ENCODE measurements around the gene VAMP1. TPM values are rescaled to one million over a fixed set of nuclear protein-coding genes. Genes with fewer than 3 reads are reported as not detected.

The VAMP1 gene
- total and polyA plus RNA-seq, 2 experiments from 2014 or later: 13.9 to 16.1 TPM

DNA sequence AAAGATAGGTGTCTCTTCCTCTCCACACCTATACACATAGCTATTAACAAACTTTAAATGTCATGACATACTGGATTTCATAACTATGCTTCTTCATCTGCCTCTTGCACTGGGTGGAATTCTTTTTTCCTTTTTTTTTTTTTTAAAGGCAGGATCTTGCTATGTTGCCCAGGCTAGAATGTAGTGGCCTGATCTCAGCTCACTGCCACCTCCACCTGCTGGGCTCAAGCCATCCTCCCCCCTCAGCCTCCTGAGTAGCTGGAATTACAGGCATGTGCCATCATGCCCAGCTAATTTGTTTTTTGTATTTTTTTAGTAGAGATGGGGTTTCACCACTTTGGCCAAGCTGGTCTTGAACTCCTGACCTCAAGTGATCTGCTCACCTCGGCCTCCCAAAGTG is 17.8 kb upstream of the VAMP1 start:
- peaks cover 8% of the 10 kb centered on the region for H3K27me3 Mint-ChIP-seq (ENCODE audit: insufficient read depth, low read depth, poor library complexity)
- H3K4me2 ChIP-seq: no peak overlapping the region
- H3K27ac ChIP-seq (ENCODE audit: low read depth): no peak overlapping the region
- H3K9me2 ChIP-seq (ENCODE audit: insufficient read depth): no peaks in the 10 kb centered on the region
- peaks cover 4% of the 10 kb centered on the region; the same call in 1 of the 3 replicates for H3K4me1 Mint-ChIP-seq
- no peaks in the 10 kb centered on the region; the same call in 1 of the 2 replicates for H4K20me1 ChIP-seq (replicated peaks; ENCODE audit: insufficient read depth)
- no peak overlapping the region for H3K4me3 ChIP-seq
- H3K36me3 ChIP-seq (ENCODE audit: insufficient read depth): no peaks in the 10 kb centered on the region; the same call in 1 of the 2 replicates
- peaks cover 15% of the 10 kb centered on the region for H3K79me2 ChIP-seq (replicated peaks; ENCODE audit: insufficient read depth)
- DNase-seq (ENCODE audit: low spot score): no peak
- TF ChIP-seq, protein P1, sequence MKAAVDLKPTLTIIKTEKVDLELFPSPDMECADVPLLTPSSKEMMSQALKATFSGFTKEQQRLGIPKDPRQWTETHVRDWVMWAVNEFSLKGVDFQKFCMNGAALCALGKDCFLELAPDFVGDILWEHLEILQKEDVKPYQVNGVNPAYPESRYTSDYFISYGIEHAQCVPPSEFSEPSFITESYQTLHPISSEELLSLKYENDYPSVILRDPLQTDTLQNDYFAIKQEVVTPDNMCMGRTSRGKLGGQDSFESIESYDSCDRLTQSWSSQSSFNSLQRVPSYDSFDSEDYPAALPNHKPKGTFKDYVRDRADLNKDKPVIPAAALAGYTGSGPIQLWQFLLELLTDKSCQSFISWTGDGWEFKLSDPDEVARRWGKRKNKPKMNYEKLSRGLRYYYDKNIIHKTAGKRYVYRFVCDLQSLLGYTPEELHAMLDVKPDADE (IDR thresholded peaks at IDR 0.05): no peak
- TF ChIP-seq, protein P2, sequence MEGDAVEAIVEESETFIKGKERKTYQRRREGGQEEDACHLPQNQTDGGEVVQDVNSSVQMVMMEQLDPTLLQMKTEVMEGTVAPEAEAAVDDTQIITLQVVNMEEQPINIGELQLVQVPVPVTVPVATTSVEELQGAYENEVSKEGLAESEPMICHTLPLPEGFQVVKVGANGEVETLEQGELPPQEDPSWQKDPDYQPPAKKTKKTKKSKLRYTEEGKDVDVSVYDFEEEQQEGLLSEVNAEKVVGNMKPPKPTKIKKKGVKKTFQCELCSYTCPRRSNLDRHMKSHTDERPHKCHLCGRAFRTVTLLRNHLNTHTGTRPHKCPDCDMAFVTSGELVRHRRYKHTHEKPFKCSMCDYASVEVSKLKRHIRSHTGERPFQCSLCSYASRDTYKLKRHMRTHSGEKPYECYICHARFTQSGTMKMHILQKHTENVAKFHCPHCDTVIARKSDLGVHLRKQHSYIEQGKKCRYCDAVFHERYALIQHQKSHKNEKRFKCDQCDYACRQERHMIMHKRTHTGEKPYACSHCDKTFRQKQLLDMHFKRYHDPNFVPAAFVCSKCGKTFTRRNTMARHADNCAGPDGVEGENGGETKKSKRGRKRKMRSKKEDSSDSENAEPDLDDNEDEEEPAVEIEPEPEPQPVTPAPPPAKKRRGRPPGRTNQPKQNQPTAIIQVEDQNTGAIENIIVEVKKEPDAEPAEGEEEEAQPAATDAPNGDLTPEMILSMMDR (conservative IDR thresholded peaks at IDR 0.05; ENCODE audit: low read depth in 2 of 2): no peak
- TF ChIP-seq ZNF114 (CRISPR knock-in tag; IDR thresholded peaks at IDR 0.05) (no peak), EZH2 (IDR thresholded peaks at IDR 0.05; ENCODE audit: low read depth, unreplicated experiment) (no peak), EZH2phosphoT487 (IDR thresholded peaks at IDR 0.05; ENCODE audit: unreplicated experiment) (no peak), JUNB (IDR thresholded peaks at IDR 0.05; ENCODE audit: unreplicated experiment) (no peak), STAT1 (IDR thresholded peaks at IDR 0.05; ENCODE audit: unreplicated experiment) (no peak), NANOG (IDR thresholded peaks at IDR 0.05; ENCODE audit: borderline replicate concordance) (no peak), POLR2AphosphoS5 (IDR thresholded peaks at IDR 0.05; ENCODE audit: low read depth) (no peak), ZNF331 (CRISPR knock-in tag; IDR thresholded peaks at IDR 0.05; ENCODE audit: low read depth) (no peak), CREB1 (CRISPR knock-in tag; IDR thresholded peaks at IDR 0.05; ENCODE audit: low read depth) (no peak)
- TF ChIP-seq, protein P3, sequence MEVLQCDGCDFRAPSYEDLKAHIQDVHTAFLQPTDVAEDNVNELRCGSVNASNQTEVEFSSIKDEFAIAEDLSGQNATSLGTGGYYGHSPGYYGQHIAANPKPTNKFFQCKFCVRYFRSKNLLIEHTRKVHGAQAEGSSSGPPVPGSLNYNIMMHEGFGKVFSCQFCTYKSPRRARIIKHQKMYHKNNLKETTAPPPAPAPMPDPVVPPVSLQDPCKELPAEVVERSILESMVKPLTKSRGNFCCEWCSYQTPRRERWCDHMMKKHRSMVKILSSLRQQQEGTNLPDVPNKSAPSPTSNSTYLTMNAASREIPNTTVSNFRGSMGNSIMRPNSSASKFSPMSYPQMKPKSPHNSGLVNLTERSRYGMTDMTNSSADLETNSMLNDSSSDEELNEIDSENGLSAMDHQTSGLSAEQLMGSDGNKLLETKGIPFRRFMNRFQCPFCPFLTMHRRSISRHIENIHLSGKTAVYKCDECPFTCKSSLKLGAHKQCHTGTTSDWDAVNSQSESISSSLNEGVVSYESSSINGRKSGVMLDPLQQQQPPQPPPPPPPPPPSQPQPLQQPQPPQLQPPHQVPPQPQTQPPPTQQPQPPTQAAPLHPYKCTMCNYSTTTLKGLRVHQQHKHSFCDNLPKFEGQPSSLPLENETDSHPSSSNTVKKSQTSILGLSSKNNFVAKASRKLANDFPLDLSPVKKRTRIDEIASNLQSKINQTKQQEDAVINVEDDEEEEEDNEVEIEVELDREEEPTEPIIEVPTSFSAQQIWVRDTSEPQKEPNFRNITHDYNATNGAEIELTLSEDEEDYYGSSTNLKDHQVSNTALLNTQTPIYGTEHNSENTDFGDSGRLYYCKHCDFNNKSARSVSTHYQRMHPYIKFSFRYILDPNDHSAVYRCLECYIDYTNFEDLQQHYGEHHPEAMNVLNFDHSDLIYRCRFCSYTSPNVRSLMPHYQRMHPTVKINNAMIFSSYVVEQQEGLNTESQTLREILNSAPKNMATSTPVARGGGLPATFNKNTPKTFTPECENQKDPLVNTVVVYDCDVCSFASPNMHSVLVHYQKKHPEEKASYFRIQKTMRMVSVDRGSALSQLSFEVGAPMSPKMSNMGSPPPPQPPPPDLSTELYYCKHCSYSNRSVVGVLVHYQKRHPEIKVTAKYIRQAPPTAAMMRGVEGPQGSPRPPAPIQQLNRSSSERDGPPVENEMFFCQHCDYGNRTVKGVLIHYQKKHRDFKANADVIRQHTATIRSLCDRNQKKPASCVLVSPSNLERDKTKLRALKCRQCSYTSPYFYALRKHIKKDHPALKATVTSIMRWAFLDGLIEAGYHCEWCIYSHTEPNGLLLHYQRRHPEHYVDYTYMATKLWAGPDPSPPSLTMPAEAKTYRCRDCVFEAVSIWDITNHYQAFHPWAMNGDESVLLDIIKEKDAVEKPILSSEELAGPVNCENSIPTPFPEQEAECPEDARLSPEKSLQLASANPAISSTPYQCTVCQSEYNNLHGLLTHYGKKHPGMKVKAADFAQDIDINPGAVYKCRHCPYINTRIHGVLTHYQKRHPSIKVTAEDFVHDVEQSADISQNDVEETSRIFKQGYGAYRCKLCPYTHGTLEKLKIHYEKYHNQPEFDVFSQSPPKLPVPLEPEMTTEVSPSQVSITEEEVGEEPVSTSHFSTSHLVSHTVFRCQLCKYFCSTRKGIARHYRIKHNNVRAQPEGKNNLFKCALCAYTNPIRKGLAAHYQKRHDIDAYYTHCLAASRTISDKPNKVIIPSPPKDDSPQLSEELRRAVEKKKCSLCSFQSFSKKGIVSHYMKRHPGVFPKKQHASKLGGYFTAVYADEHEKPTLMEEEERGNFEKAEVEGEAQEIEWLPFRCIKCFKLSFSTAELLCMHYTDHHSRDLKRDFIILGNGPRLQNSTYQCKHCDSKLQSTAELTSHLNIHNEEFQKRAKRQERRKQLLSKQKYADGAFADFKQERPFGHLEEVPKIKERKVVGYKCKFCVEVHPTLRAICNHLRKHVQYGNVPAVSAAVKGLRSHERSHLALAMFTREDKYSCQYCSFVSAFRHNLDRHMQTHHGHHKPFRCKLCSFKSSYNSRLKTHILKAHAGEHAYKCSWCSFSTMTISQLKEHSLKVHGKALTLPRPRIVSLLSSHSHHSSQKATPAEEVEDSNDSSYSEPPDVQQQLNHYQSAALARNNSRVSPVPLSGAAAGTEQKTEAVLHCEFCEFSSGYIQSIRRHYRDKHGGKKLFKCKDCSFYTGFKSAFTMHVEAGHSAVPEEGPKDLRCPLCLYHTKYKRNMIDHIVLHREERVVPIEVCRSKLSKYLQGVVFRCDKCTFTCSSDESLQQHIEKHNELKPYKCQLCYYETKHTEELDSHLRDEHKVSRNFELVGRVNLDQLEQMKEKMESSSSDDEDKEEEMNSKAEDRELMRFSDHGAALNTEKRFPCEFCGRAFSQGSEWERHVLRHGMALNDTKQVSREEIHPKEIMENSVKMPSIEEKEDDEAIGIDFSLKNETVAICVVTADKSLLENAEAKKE (CRISPR knock-in tag; IDR thresholded peaks at IDR 0.05): no peak
- TF ChIP-seq, protein P4, sequence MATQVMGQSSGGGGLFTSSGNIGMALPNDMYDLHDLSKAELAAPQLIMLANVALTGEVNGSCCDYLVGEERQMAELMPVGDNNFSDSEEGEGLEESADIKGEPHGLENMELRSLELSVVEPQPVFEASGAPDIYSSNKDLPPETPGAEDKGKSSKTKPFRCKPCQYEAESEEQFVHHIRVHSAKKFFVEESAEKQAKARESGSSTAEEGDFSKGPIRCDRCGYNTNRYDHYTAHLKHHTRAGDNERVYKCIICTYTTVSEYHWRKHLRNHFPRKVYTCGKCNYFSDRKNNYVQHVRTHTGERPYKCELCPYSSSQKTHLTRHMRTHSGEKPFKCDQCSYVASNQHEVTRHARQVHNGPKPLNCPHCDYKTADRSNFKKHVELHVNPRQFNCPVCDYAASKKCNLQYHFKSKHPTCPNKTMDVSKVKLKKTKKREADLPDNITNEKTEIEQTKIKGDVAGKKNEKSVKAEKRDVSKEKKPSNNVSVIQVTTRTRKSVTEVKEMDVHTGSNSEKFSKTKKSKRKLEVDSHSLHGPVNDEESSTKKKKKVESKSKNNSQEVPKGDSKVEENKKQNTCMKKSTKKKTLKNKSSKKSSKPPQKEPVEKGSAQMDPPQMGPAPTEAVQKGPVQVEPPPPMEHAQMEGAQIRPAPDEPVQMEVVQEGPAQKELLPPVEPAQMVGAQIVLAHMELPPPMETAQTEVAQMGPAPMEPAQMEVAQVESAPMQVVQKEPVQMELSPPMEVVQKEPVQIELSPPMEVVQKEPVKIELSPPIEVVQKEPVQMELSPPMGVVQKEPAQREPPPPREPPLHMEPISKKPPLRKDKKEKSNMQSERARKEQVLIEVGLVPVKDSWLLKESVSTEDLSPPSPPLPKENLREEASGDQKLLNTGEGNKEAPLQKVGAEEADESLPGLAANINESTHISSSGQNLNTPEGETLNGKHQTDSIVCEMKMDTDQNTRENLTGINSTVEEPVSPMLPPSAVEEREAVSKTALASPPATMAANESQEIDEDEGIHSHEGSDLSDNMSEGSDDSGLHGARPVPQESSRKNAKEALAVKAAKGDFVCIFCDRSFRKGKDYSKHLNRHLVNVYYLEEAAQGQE (IDR thresholded peaks at IDR 0.05; ENCODE audit: unreplicated experiment): no peak
- no peaks in the 10 kb centered on the region for H3K27me3 ChIP-seq (ENCODE audit: insufficient read depth)
- H3K36me3 Mint-ChIP-seq (ENCODE audit: low read depth): peaks cover 13% of the 10 kb centered on the region
- no peak overlapping the region for H3K27ac Mint-ChIP-seq
- no peak overlapping the region for H2AFZ ChIP-seq
- no peaks in the 10 kb centered on the region for H3K9me3 Mint-ChIP-seq
- no peak for ATAC-seq
- H3F3A ChIP-seq (replicated peaks; ENCODE audit: low read depth): peaks cover 8% of the 10 kb centered on the region; the same call in 1 of the 2 replicates
- no peak overlapping the region for H3K4me3 Mint-ChIP-seq
- H3K4me1 ChIP-seq (ENCODE audit: insufficient read depth): peaks cover 10% of the 10 kb centered on the region

Data from GM23338 (cell line).